DOHH2 (cell line): Measurements from ENCODE around the gene RAF1.
"Not testable (repeated sequence)": the region's sequence is repeated elsewhere in the genome, so short reads cannot be mapped to it uniquely, and the experiment has no call there.

ENCODE experiments used
- H3F3A ChIP-seq: fragments of 200-600 bp; sonication (generic), shearing (Covaris generic); 2 replicates; pipeline ENCODE4 v1.6.0; 2016; ENCODE audit warnings: antibody characterized with exemption, mild to moderate bottlenecking; ENCODE audit not compliant: control insufficient read depth, insufficient read depth
- H3K27ac ChIP-seq: fragments of 200-600 bp; sonication (generic); 2 replicates; pipeline ENCODE4 v1.5.1; 2014; ENCODE audit warnings: low read depth, mild to moderate bottlenecking, low read length, moderate library complexity
- H3K27me3 ChIP-seq: fragments of 200-600 bp; sonication (generic); 2 replicates; pipeline ENCODE4 v1.6.1; 2014; ENCODE audit warnings: mild to moderate bottlenecking, low read length, mixed read lengths; ENCODE audit not compliant: control insufficient read depth
- H3K36me3 ChIP-seq: fragments of 200-600 bp; sonication (generic); 2 replicates; pipeline ENCODE4 v1.6.1; 2014; ENCODE audit warnings: mild to moderate bottlenecking, low read length, moderate library complexity, mixed read lengths; ENCODE audit not compliant: control insufficient read depth
- H3K4me1 ChIP-seq: fragments of 200-600 bp; sonication (generic); 2 replicates; pipeline ENCODE4 v1.6.1; 2014; ENCODE audit warnings: mild to moderate bottlenecking, low read length, mixed read lengths; ENCODE audit not compliant: control insufficient read depth
- H3K4me2 ChIP-seq: fragments of 200-600 bp; sonication (generic); 2 replicates; pipeline ENCODE4 v1.6.0; 2014; ENCODE audit warnings: mild to moderate bottlenecking, low read length, moderate library complexity
- H3K4me3 ChIP-seq: fragments of 200-600 bp; sonication (generic); 2 replicates; pipeline ENCODE4 v1.5.1; 2014; ENCODE audit warnings: mild to moderate bottlenecking, low read length, mixed read lengths
- H3K79me2 ChIP-seq: fragments of 200-600 bp; sonication (generic); 2 replicates; pipeline ENCODE4 v1.6.1; 2014; ENCODE audit warnings: mild to moderate bottlenecking, low read length, mixed read lengths; ENCODE audit not compliant: control insufficient read depth
- H3K9me2 ChIP-seq: fragments of 200-600 bp; sonication (generic); replicated peaks from 2 replicates; pipeline ENCODE4 v1.6.1; 2014; ENCODE audit warnings: mild to moderate bottlenecking, low read length, mixed read lengths; ENCODE audit not compliant: control insufficient read depth
- H3K9me3 ChIP-seq: fragments of 200-600 bp; sonication (generic); 2 replicates; pipeline ENCODE4 v1.6.1; 2014; ENCODE audit warnings: antibody characterized with exemption, low read length, mixed read lengths; ENCODE audit not compliant: control insufficient read depth, insufficient read depth
- H4K20me1 ChIP-seq: fragments of 200-600 bp; sonication (generic); 2 replicates; pipeline ENCODE4 v1.6.0; 2014; ENCODE audit warnings: low read depth, mild to moderate bottlenecking, antibody characterized with exemption, low read length, moderate library complexity; ENCODE audit not compliant: control insufficient read depth, insufficient read depth
- CTCF ChIP-seq: fragments of 200-600 bp; sonication (generic); IDR thresholded peaks from one replicate; pipeline ENCODE4 v1.5.1; 2014; ENCODE audit warnings: antibody characterized with exemption, mild to moderate bottlenecking, low read depth, low read length; ENCODE audit not compliant: poor library complexity, severe bottlenecking
- EZH2phosphoT487 ChIP-seq: fragments of 200-600 bp; sonication (generic); IDR thresholded peaks from 2 replicates; pipeline ENCODE4 v1.6.1; 2017; ENCODE audit warnings: borderline replicate concordance, mild to moderate bottlenecking, antibody characterized with exemption, low read length, moderate library complexity, mixed read lengths

Gene RAF1

GRCh38 chr3:12629560-12629959 is 34.4 kb downstream of the RAF1 start:
- Histone ChIP-seq H3K27me3 (no peaks in the 10 kb centered on the region), H3K36me3 (no peaks in the 10 kb centered on the region), H3K9me3 (no peaks in the 10 kb centered on the region), H3K27ac (no peak overlapping the region), H3K4me2 (no peak overlapping the region), H3K79me2 (peaks cover 100% of the 10 kb centered on the region), H3K9me2 (no peaks in the 10 kb centered on the region), H3K4me3 (no peak overlapping the region), H3K4me1 (peaks cover 38% of the 10 kb centered on the region), H3F3A (0 out of 2 replicates have a peak, but pooled peaks cover 3% of the 10 kb centered on the region), H4K20me1 (peaks cover 25% of the 10 kb centered on the region)
- no peak for TF ChIP-seq CTCF
- TF ChIP-seq EZH2phosphoT487, result no peak

DNA sequence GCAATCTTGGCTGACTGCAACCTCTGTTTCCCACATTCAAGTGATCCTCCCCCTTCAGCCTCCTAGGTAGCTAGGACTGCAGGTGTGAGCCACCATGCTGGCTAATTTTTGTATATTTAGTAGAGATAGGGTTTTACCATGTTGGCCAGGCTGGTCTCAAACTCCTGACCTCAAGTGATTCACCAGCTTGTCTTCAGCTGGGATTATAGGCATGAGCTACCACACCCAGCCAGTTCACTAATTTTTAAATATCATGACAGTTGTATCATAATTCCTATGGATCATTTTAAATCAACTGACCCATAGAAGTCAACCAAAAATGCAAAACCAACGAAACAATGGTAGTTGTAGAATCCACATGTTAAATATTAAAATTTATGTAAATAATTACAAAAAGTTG is 35.1 kb downstream of the RAF1 start:
- TF ChIP-seq EZH2phosphoT487 (no peak), CTCF (no peak)
- no peak overlapping the region for H3K4me2 ChIP-seq
- H3F3A ChIP-seq, result 0 out of 2 replicates have a peak, but pooled peaks cover 3% of the 10 kb centered on the region
- H3K27me3 ChIP-seq, result no peaks in the 10 kb centered on the region
- H4K20me1 ChIP-seq, result peaks cover 26% of the 10 kb centered on the region
- no peaks in the 10 kb centered on the region for H3K36me3 ChIP-seq
- no peaks in the 10 kb centered on the region for H3K9me2 ChIP-seq
- H3K27ac ChIP-seq, result no peak overlapping the region
- no peak overlapping the region for H3K4me3 ChIP-seq
- H3K4me1 ChIP-seq, result peaks cover 44% of the 10 kb centered on the region
- H3K9me3 ChIP-seq, result no peaks in the 10 kb centered on the region
- peaks cover 100% of the 10 kb centered on the region for H3K79me2 ChIP-seq

GRCh38 chr3:12627370-12627769 is 36.5 kb downstream of the RAF1 start:
- Histone ChIP-seq H3K9me2 (no peaks in the 10 kb centered on the region), H3K4me2 (no peak overlapping the region), H3F3A (0 out of 2 replicates have a peak, but pooled peaks cover 3% of the 10 kb centered on the region), H3K79me2 (peaks cover 99% of the 10 kb centered on the region), H3K4me3 (no peak overlapping the region), H3K27me3 (no peaks in the 10 kb centered on the region), H3K4me1 (peaks cover 44% of the 10 kb centered on the region), H3K27ac (no peak overlapping the region), H3K9me3 (no peaks in the 10 kb centered on the region), H4K20me1 (peaks cover 26% of the 10 kb centered on the region), H3K36me3 (no peaks in the 10 kb centered on the region)
- TF ChIP-seq CTCF, result no peak
- TF ChIP-seq EZH2phosphoT487, result no peak

- H3K4me2 ChIP-seq, H3K9me3 ChIP-seq, H3K27me3 ChIP-seq, H3K9me2 ChIP-seq, H3K4me3 ChIP-seq, H3F3A ChIP-seq, H3K27ac ChIP-seq, H3K36me3 ChIP-seq: not testable (repeated sequence)
- H3K4me1 ChIP-seq, result peaks cover 34% of the 10 kb centered on the region
- H4K20me1 ChIP-seq, result peaks cover 20% of the 10 kb centered on the region; the same call in 1 of the 2 replicates
- H3K79me2 ChIP-seq, result peaks cover 99% of the 10 kb centered on the region
Measured at GRCh38 chr3:12624964-12625363, 39.0 kb downstream of the RAF1 start.
